HG02763 (cell line): ENCODE results near the gene KLHDC7B.
"Not testable (repeated sequence)": the region's sequence is repeated elsewhere in the genome, so short reads cannot be mapped to it uniquely, and the experiment has no call there.

Experiments
- ATAC-seq: cut with Tn5 transposase; IDR thresholded peaks from one replicate; pipeline ENCODE4 v1.9.1; 2021; ENCODE audit warnings: mild to moderate bottlenecking, moderate library complexity; ENCODE audit not compliant: unreplicated experiment

Gene KLHDC7B

GRCh38 chr22:50517495-50518260 is 28.0 kb upstream of the KLHDC7B start:
- ATAC-seq: no peak

- ATAC-seq: no peak
These were observed 27.1 kb upstream of the KLHDC7B start for GRCh38 chr22:50518606-50519005.

GRCh38 chr22:50519151-50519550 is 26.5 kb upstream of the KLHDC7B start:
- no peak for ATAC-seq

- not testable (repeated sequence) for ATAC-seq
These were observed 25.5 kb upstream of the KLHDC7B start for GRCh38 chr22:50520184-50520583.

- ATAC-seq: no peak
These were observed 24.8 kb upstream of the KLHDC7B start for GRCh38 chr22:50520826-50521453.

GRCh38 chr22:50521710-50522109 is 24.0 kb upstream of the KLHDC7B start:
- no peak for ATAC-seq

GRCh38 chr22:50522208-50522805 is 23.4 kb upstream of the KLHDC7B start:
- no peak for ATAC-seq

GRCh38 chr22:50522806-50523438 is 22.8 kb upstream of the KLHDC7B start:
- ATAC-seq: no peak

GRCh38 chr22:50523458-50523805 is 22.3 kb upstream of the KLHDC7B start:
- ATAC-seq: no peak

- no peak for ATAC-seq
These were observed 21.7 kb upstream of the KLHDC7B start for GRCh38 chr22:50523806-50524675.

- ATAC-seq: no peak
These were observed 21.0 kb upstream of the KLHDC7B start for GRCh38 chr22:50524676-50525103.

- peak; percentile 41 for ATAC-seq
These were observed 20.4 kb upstream of the KLHDC7B start, which contains the start of gene SCO2 for GRCh38 chr22:50525104-50525857. Gene SCO2 (minus strand): TSS chr22:50525598. CDS start chr22:50524411, 1,187 bp downstream.

- ATAC-seq: peak; percentile 27
These were observed 19.9 kb upstream of the KLHDC7B start for GRCh38 chr22:50525858-50526107.

GRCh38 chr22:50526108-50526833 is 19.4 kb upstream of the KLHDC7B start:
- peak; percentile 33 for ATAC-seq

GRCh38 chr22:50526834-50527801 is 18.6 kb upstream of the KLHDC7B start:
- no peak for ATAC-seq

GRCh38 chr22:50527921-50528681 is 17.6 kb upstream of the KLHDC7B start:
- ATAC-seq: no peak

GRCh38 chr22:50528682-50529415 is 16.9 kb upstream of the KLHDC7B start:
- ATAC-seq: no peak
